ENCODE results near the gene C9orf72. TPM values are rescaled to one million over a fixed set of nuclear protein-coding genes. Genes with fewer than 3 reads are reported as not detected.

Gene C9orf72
- total RNA-seq, 1 donor from 2014 or later: 32.9 TPM

DNA sequence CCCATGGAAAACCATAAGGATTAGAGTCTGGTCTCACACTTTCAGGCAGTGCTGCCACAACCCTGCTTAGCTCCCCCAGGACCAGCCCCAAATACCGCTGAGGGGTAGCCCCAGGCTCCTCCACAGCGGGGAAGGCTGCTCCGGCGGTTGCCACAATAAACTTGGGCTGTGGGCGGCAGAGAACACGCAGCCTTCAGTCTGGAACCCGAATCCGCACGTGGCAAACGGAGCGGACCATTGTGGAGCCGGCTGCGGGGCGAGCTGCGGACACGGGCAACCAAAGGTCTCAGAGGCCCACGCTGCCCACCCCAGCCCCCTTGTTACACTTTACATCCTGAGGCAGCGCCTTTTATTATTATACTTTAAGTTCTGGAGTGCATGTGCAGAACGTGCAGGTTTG lies 37.3 kb upstream of the C9orf72 start:
- no peak overlapping the region for H3K27ac Mint-ChIP-seq (ENCODE audit: unreplicated experiment)
- TF ChIP-seq, protein P1, sequence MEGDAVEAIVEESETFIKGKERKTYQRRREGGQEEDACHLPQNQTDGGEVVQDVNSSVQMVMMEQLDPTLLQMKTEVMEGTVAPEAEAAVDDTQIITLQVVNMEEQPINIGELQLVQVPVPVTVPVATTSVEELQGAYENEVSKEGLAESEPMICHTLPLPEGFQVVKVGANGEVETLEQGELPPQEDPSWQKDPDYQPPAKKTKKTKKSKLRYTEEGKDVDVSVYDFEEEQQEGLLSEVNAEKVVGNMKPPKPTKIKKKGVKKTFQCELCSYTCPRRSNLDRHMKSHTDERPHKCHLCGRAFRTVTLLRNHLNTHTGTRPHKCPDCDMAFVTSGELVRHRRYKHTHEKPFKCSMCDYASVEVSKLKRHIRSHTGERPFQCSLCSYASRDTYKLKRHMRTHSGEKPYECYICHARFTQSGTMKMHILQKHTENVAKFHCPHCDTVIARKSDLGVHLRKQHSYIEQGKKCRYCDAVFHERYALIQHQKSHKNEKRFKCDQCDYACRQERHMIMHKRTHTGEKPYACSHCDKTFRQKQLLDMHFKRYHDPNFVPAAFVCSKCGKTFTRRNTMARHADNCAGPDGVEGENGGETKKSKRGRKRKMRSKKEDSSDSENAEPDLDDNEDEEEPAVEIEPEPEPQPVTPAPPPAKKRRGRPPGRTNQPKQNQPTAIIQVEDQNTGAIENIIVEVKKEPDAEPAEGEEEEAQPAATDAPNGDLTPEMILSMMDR (conservative IDR thresholded peaks at IDR 0.05): no peak
- DNase-seq (ENCODE audit: low read depth, low spot score): no peak
- no peaks in the 10 kb centered on the region for H3K4me1 Mint-ChIP-seq
- H3K4me3 Mint-ChIP-seq: no peak overlapping the region
- H3K27me3 Mint-ChIP-seq (ENCODE audit: low read depth): no peaks in the 10 kb centered on the region
- H3K36me3 Mint-ChIP-seq (ENCODE audit: low read depth): peaks cover 6% of the 10 kb centered on the region
- peaks cover 2% of the 10 kb centered on the region for H3K9me3 Mint-ChIP-seq

DNA sequence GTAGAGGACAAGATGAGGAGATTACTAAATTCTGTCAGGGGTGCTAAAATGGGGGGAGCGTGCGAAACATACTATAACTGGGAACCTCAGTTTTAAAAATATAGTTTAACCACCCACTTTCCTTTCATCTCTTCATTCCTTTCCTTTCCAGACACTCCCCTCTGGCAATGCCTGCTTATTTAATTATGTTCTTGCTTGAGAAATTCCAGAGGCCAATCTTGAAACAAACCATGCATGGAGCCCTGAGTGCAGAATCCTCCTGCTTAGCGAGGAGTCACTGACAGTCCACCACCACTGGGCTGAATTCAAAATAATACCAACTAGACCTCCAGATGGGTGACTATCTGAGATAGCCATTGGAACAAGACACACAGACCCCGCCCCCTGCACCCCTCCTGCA lies 29.7 kb upstream of the C9orf72 start:
- no peak overlapping the region for H3K27ac Mint-ChIP-seq (ENCODE audit: unreplicated experiment)
- no peaks in the 10 kb centered on the region for H3K27me3 Mint-ChIP-seq (ENCODE audit: low read depth)
- H3K4me1 Mint-ChIP-seq: peaks cover 6% of the 10 kb centered on the region
- TF ChIP-seq, protein P1 (conservative IDR thresholded peaks at IDR 0.05): no peak
- DNase-seq (ENCODE audit: low read depth, low spot score): no peak
- H3K36me3 Mint-ChIP-seq (ENCODE audit: low read depth): no peaks in the 10 kb centered on the region
- no peak overlapping the region for H3K4me3 Mint-ChIP-seq
- H3K9me3 Mint-ChIP-seq: peaks cover 2% of the 10 kb centered on the region

DNA sequence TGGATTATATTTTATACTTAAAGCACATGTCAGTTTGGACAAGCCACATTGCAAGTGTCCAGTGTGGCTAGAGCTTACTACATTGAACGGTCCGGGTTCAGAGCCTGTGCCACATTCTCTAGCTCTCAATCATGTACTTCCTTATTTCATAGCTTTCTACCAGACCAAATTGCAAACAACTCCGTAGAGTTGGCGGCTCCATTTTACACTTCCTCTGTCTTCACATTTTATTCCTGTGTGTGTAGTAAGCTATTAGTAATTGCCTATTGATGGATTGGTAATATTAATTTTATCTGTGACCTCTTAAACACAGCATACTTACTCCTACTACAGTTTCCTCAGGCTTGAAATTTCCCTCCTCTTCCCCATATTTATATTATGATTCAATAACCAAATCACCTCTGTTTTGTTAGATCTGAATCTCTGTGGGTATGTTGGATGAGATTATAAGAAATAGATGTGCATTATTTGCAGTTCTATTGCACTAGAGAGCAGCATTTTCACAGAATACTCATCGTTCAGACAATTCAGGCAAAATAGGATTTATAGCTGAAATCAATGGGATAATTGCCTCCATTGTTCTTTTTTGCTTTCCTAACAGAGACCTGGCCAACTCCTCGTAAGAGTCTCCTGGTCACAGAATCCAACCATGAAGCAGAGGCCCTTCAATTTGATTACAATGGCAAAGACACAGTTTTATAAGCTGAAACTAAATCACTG lies 29.0 kb upstream of the C9orf72 start:
- Mint-ChIP-seq H3K4me3 (no peak overlapping the region), H3K4me1 (peaks cover 6% of the 10 kb centered on the region), H3K36me3 (ENCODE audit: low read depth) (no peaks in the 10 kb centered on the region), H3K9me3 (peaks cover under 1% of the 10 kb centered on the region), H3K27me3 (ENCODE audit: low read depth) (no peaks in the 10 kb centered on the region), H3K27ac (ENCODE audit: unreplicated experiment) (no peak overlapping the region)
- TF ChIP-seq, protein P1 (conservative IDR thresholded peaks at IDR 0.05): no peak
- DNase-seq (ENCODE audit: low read depth, low spot score): no peak

DNA sequence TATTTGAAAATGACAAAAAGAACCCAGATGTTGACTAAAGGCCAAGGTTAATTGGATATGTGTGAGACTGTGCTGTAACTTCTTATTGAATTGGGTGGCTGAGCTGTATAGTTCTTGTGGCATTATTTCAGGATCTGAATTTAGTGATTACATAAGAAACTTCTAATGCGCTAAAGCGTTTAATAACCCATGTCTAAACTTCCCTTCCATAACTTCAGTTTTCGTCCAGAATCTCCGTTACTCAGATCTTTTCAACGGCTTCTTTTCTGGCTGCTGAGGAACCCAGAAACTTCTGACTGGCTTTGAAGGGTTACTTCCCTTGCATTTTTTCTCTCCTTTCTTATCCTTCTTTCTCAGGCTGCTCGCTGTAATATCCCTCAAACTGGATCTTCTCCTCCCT lies 28.1 kb upstream of the C9orf72 start:
- peaks cover 6% of the 10 kb centered on the region for H3K4me1 Mint-ChIP-seq
- H3K27ac Mint-ChIP-seq (ENCODE audit: unreplicated experiment): no peak overlapping the region
- H3K36me3 Mint-ChIP-seq (ENCODE audit: low read depth): no peaks in the 10 kb centered on the region
- DNase-seq (ENCODE audit: low read depth, low spot score): no peak
- no peak overlapping the region for H3K4me3 Mint-ChIP-seq
- TF ChIP-seq, protein P1 (conservative IDR thresholded peaks at IDR 0.05): no peak
- no peaks in the 10 kb centered on the region for H3K9me3 Mint-ChIP-seq
- H3K27me3 Mint-ChIP-seq (ENCODE audit: low read depth): no peaks in the 10 kb centered on the region

DNA sequence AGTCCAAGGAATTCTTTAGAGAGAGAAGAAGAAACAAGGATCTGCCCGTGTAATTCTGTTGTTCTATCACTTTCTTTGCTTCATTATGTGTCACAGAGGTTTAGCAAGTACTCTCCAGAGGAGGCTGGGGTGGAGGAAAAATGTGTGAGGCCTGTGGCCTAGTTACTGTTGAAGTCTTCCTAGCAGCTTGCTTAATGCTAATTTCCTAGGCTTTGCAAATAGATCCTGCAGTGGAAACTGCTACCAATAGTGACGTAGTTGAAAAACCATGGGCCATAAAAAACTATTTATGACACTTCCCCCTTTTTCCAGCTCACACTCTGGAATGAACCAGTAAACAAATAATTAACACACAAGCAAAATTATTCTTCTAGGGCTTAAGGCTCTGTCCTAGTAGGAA lies 27.0 kb upstream of the C9orf72 start:
- H3K4me1 Mint-ChIP-seq: peaks cover 6% of the 10 kb centered on the region
- H3K9me3 Mint-ChIP-seq: no peaks in the 10 kb centered on the region
- no peak for DNase-seq (ENCODE audit: low read depth, low spot score)

More for the DNA sequence above, 27.0 kb upstream of the C9orf72 start:
- H3K36me3 Mint-ChIP-seq (ENCODE audit: low read depth): no peaks in the 10 kb centered on the region
- TF ChIP-seq, protein P1 (conservative IDR thresholded peaks at IDR 0.05): no peak
- no peak overlapping the region for H3K4me3 Mint-ChIP-seq
- H3K27ac Mint-ChIP-seq (ENCODE audit: unreplicated experiment): no peak overlapping the region
- no peaks in the 10 kb centered on the region for H3K27me3 Mint-ChIP-seq (ENCODE audit: low read depth)

Measured in neural crest cell (in vitro differentiated cells).